LNCaP clone FGC (cell line): ENCODE results near the gene GADD45GIP1.
"Not testable (repeated sequence)": the region's sequence is repeated elsewhere in the genome, so short reads cannot be mapped to it uniquely, and the experiment has no call there.

Experiments used
- DNase-seq: peaks from one replicate; pipeline ENCODE4 v3.0.0-alpha.2; 2011; ENCODE audit warnings: low read depth
- H3K4me3 ChIP-seq: 2 replicates; pipeline ENCODE4 v1.5.1; 2011; ENCODE audit warnings: mild to moderate bottlenecking, low read depth, low read length, control low read depth
- CTCF ChIP-seq: IDR thresholded peaks from 2 replicates; pipeline ENCODE4 v1.5.1; 2012; ENCODE audit warnings: mild to moderate bottlenecking; ENCODE audit not compliant: control insufficient read depth, insufficient read depth; ENCODE audit errors: extremely low read depth

GADD45GIP1 gene

GRCh38 chr19:12918253-12918652, 38.8 kb downstream of the GADD45GIP1 start:
- no peak for DNase-seq
- H3K4me3 ChIP-seq, result no peak overlapping the region
- TF ChIP-seq CTCF, result no peak

- not testable (repeated sequence) for DNase-seq, H3K4me3 ChIP-seq
These were observed 41.2 kb downstream of the GADD45GIP1 start for GRCh38 chr19:12915860-12916259.

GRCh38 chr19:12913851-12914690, 43.0 kb downstream of the GADD45GIP1 start:
- DNase-seq, result no peak
- no peak for TF ChIP-seq CTCF
- no peak overlapping the region for H3K4me3 ChIP-seq

GRCh38 chr19:12913011-12913561, 43.9 kb downstream of the GADD45GIP1 start:
- peak; percentile 81 for DNase-seq
- no peak for TF ChIP-seq CTCF
- H3K4me3 ChIP-seq, result no peak overlapping the region

GRCh38 chr19:12912571-12912970, 44.5 kb downstream of the GADD45GIP1 start:
- no peak for TF ChIP-seq CTCF
- peak; percentile 46 for DNase-seq
- no peak overlapping the region for H3K4me3 ChIP-seq

GRCh38 chr19:12907166-12907565, 49.9 kb downstream of the GADD45GIP1 start:
- no peak for DNase-seq
- no peak overlapping the region for H3K4me3 ChIP-seq
- no peak for TF ChIP-seq CTCF
